Panc1 (cell line): ENCODE measurements around the gene BTNL3. TPM values are rescaled to one million over a fixed set of nuclear protein-coding genes. Genes with fewer than 3 reads are reported as not detected.

ENCODE experiments used
- ATAC-seq: fragments of 200-7000 bp; cut with Tn5 transposase; 2 replicates; pipeline ENCODE4 v1.9.1; 2020; ENCODE audit warnings: mild to moderate bottlenecking, moderate library complexity
- BruUV-seq: library from RNA; stranded (reverse); fragments of 400-500 nt; replicated peaks from 2 replicates; lab custom pipeline; 2021; lab: Mats Ljungman, UMichigan
- CTCF ChIA-PET: fragments of 300-600 bp; sonication (Branson Sonifier 250); formaldehyde crosslinking; loops from one replicate; lab custom pipeline; 2022; ENCODE audit warnings: antibody characterized with exemption; lab: Charles Lee
- POLR2A ChIA-PET: fragments of 300-600 bp; sonication (Branson Sonifier 250); formaldehyde crosslinking; loops from one replicate; lab custom pipeline; 2022; ENCODE audit warnings: antibody characterized with exemption; lab: Charles Lee
- DNase-seq: peaks from one replicate; pipeline ENCODE4 v3.0.0-alpha.2; 2010; ENCODE audit warnings: low read depth, low spot score
- H3K27ac ChIP-seq: 2 replicates; pipeline ENCODE4 v1.5.1; 2011; ENCODE audit warnings: mild to moderate bottlenecking, low read length, inconsistent platforms
- H3K27me3 ChIP-seq: fragments of 200-500 bp; sonication (Bioruptor generic); 2 replicates; pipeline ENCODE4 v1.6.0; 2014; ENCODE audit warnings: low read length, inconsistent platforms; ENCODE audit not compliant: control insufficient read depth, insufficient read depth
- H3K36me3 ChIP-seq: fragments of 200-500 bp; sonication (Bioruptor generic); 2 replicates; pipeline ENCODE4 v1.5.1; 2014; ENCODE audit warnings: inconsistent platforms, mild to moderate bottlenecking, low read length, moderate library complexity; ENCODE audit not compliant: control insufficient read depth, insufficient read depth
- H3K4me1 ChIP-seq: 2 replicates; pipeline ENCODE4 v1.5.1; 2011; ENCODE audit warnings: inconsistent platforms, mild to moderate bottlenecking, low read length, moderate library complexity; ENCODE audit not compliant: control insufficient read depth, insufficient read depth
- H3K4me3 ChIP-seq, 2 experiments: 2 replicates each; pipeline ENCODE4 v1.5.1; 2011 to 2012; ENCODE audit warnings: low read depth in 2 of 2, low read length in 2 of 2, mild to moderate bottlenecking in 2 of 2, inconsistent platforms in 1 of 2, moderate library complexity in 1 of 2
- H3K9me3 ChIP-seq: fragments of 200-500 bp; sonication (Bioruptor generic); 2 replicates; pipeline ENCODE4 v1.5.1; 2014; ENCODE audit warnings: low read depth, mild to moderate bottlenecking, inconsistent platforms, low read length, moderate library complexity; ENCODE audit not compliant: control insufficient read depth, insufficient read depth
- CTCF ChIP-seq: fragments of 450-650 bp; IDR thresholded peaks from 2 replicates; pipeline ENCODE4 v1.5.1; 2017; ENCODE audit warnings: mild to moderate bottlenecking
- POLR2AphosphoS5 ChIP-seq: IDR thresholded peaks from 2 replicates; pipeline ENCODE4 v1.6.1; 2012; ENCODE audit warnings: mild to moderate bottlenecking, low read depth, low read length, moderate library complexity
- REST ChIP-seq, 2 experiments: IDR thresholded peaks; 2 replicates each; pipeline ENCODE4 v1.6.1; 2011 to 2012; ENCODE audit warnings: low read depth in 2 of 2, control low read depth in 1 of 2, low read length in 1 of 2, mild to moderate bottlenecking in 1 of 2, moderate library complexity in 1 of 2; ENCODE audit not compliant: insufficient read depth in 1 of 2
- SIN3A ChIP-seq: IDR thresholded peaks from 2 replicates; pipeline ENCODE4 v1.6.1; 2012; ENCODE audit warnings: low read depth, mild to moderate bottlenecking, low read length, moderate library complexity, borderline replicate concordance; ENCODE audit not compliant: insufficient read depth
- TCF7L2 ChIP-seq: IDR thresholded peaks from 2 replicates; pipeline ENCODE4 v1.6.1; 2011; ENCODE audit warnings: mild to moderate bottlenecking, low read depth, low read length, inconsistent platforms
- in situ Hi-C: cut with HindIII; loops from 2 replicates; pipeline ENCODE4 v1.10.0; 2016; ENCODE audit warnings: low sequenced_read_pairs, low pct_unique_long_range_greater_than_20kb
- intact Hi-C: fragments of 100-400 bp; cut with micrococcal nuclease; formaldehyde crosslinking; loops from one replicate; pipeline ENCODE4 v1.10.0; 2022; ENCODE audit not compliant: unreplicated experiment
- total RNA-seq: library from RNA; stranded (reverse); gene quantifications from one replicate; pipeline ENCODE4 v1.2.1, GENCODE V29; 2021; ENCODE audit not compliant: unreplicated experiment

BTNL3 gene
- total RNA-seq, 1 experiment from 2014 or later = not detected

- Histone ChIP-seq H3K9me3 (no peaks in the 10 kb centered on the region), H3K4me1 (no peaks in the 10 kb centered on the region), H3K36me3 (no peaks in the 10 kb centered on the region), H3K27ac (no peak overlapping the region), H3K27me3 (no peaks in the 10 kb centered on the region), H3K4me3 (no peak overlapping the region)
- CTCF ChIA-PET = no interaction called here
- TF ChIP-seq SIN3A (no peak), TCF7L2 (no peak), REST (IDR thresholded peaks at IDR 0.05; ENCODE audit: insufficient read depth in 1 of 2, low read depth in 2 of 2, low read length in 1 of 2) (no peak), POLR2AphosphoS5 (no peak), CTCF (no peak)
- ATAC-seq (no peak), DNase-seq (no peak)
- in situ Hi-C loops (no loop called here), intact Hi-C loops (no loop called here)
- no TSS peak for BruUV-seq
- POLR2A ChIA-PET = no interaction called here
These were observed 17.8 kb upstream of the BTNL3 start for GRCh38 chr5:180970875-180971274.

- ChIA-PET CTCF (no interaction called here), POLR2A (no interaction called here)
- no peak overlapping the region for H3K4me3 ChIP-seq
- no peaks in the 10 kb centered on the region for H3K4me1 ChIP-seq
- H3K27me3 ChIP-seq = no peaks in the 10 kb centered on the region
- intact Hi-C loops (no loop called here), in situ Hi-C loops (no loop called here)
- no peak overlapping the region for H3K27ac ChIP-seq
- no peak for DNase-seq
- no peak for TF ChIP-seq REST (IDR thresholded peaks at IDR 0.05; ENCODE audit: insufficient read depth in 1 of 2, low read depth in 2 of 2, low read length in 1 of 2)
- no peak for TF ChIP-seq POLR2AphosphoS5
- TF ChIP-seq CTCF = no peak
- TF ChIP-seq SIN3A = no peak
- TF ChIP-seq TCF7L2 = no peak
- no peaks in the 10 kb centered on the region for H3K9me3 ChIP-seq
- BruUV-seq = no TSS peak
- H3K36me3 ChIP-seq = no peaks in the 10 kb centered on the region
- ATAC-seq = no peak
These were observed 13.9 kb upstream of the BTNL3 start for GRCh38 chr5:180974612-180975315.
